ENCODE measurements around the gene FLNB. TPM values are rescaled to one million over a fixed set of nuclear protein-coding genes. Genes with fewer than 3 reads are reported as not detected.

FLNB gene
- total and polyA plus RNA-seq, 2 experiments from 2014 or later: 69.4 to 172 TPM

GRCh38 chr3:58119186-58119585, 111.0 kb downstream of the FLNB start:
- no peaks in the 10 kb centered on the region for H3K9me3 ChIP-seq (ENCODE audit: low read depth)
- DNase-seq (ENCODE audit: low spot score): no peak
- no peaks in the 10 kb centered on the region for H3K9me2 ChIP-seq (replicated peaks; ENCODE audit: insufficient read depth)
- no peaks in the 10 kb centered on the region for H4K20me1 ChIP-seq (ENCODE audit: insufficient read depth, poor library complexity, severe bottlenecking)
- TF ChIP-seq EZH2 (IDR thresholded peaks at IDR 0.05; ENCODE audit: borderline replicate concordance): no peak
- TF ChIP-seq, protein P1, sequence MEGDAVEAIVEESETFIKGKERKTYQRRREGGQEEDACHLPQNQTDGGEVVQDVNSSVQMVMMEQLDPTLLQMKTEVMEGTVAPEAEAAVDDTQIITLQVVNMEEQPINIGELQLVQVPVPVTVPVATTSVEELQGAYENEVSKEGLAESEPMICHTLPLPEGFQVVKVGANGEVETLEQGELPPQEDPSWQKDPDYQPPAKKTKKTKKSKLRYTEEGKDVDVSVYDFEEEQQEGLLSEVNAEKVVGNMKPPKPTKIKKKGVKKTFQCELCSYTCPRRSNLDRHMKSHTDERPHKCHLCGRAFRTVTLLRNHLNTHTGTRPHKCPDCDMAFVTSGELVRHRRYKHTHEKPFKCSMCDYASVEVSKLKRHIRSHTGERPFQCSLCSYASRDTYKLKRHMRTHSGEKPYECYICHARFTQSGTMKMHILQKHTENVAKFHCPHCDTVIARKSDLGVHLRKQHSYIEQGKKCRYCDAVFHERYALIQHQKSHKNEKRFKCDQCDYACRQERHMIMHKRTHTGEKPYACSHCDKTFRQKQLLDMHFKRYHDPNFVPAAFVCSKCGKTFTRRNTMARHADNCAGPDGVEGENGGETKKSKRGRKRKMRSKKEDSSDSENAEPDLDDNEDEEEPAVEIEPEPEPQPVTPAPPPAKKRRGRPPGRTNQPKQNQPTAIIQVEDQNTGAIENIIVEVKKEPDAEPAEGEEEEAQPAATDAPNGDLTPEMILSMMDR (IDR thresholded peaks at IDR 0.05; ENCODE audit: poor library complexity): no peak
- no peak for TF ChIP-seq EZH2phosphoT487 (IDR thresholded peaks at IDR 0.05; ENCODE audit: low read depth, severe bottlenecking, unreplicated experiment)
- peaks cover 7% of the 10 kb centered on the region for H3K4me1 ChIP-seq (ENCODE audit: insufficient read depth)
- H2AFZ ChIP-seq: no peak overlapping the region
- H3K4me2 ChIP-seq: no peak overlapping the region
- WGBS (ENCODE audit: low lambda C conversion rate, missing lambda C conversion rate): 98% methylated on average over 6 of the region's 6 CpGs
- H3K79me2 ChIP-seq: peaks cover 32% of the 10 kb centered on the region
- no peak overlapping the region for H3K27ac ChIP-seq
- no peak overlapping the region for H3K4me3 ChIP-seq
- H3K27me3 ChIP-seq: no peaks in the 10 kb centered on the region
- H3K36me3 ChIP-seq (replicated peaks; ENCODE audit: insufficient read depth, low read depth): peaks cover 12% of the 10 kb centered on the region

DNA sequence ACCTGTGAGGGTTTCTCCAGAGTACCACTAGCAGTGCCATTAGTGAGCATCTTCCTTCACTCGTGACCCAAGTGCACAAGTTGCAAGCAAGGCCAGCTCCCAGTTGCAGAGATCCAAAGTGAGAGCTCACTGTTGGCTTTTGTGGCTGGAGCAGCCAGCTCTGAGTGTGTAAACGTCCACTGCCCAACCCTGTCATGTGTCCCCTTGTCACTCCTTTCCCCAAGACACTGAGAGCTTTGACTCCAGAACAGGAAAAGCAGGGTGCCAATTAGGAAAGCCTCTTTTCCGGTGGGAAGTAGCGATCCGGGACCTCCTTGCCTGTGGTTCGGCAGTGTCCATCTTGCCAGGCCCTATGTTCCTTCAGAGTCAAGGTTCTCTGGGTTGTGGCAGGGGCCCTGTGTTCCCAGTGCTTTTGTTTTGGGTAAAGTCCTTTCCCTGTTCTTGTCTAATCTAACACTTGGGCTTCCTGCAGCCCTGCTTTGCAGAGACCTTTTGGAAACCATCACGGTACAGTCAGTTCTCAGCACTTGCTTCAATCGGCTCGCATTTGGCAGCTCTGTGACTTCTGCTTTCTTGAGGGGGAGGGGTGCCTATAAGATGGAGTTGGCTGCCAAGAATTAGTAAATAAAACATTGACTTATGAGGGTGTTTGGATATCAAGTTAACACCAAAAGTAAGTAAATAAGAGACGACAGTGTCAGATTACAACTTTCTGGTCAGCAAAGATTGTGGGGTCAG, 112.0 kb downstream of the FLNB start:
- DNase-seq (ENCODE audit: low spot score): no peak
- Histone ChIP-seq H3K9me2 (replicated peaks; ENCODE audit: insufficient read depth) (no peaks in the 10 kb centered on the region), H3K36me3 (replicated peaks; ENCODE audit: insufficient read depth, low read depth) (peaks cover 4% of the 10 kb centered on the region), H3K9me3 (ENCODE audit: low read depth) (no peaks in the 10 kb centered on the region), H3K27ac (no peak overlapping the region), H3K4me2 (no peak overlapping the region), H3K4me3 (no peak overlapping the region), H2AFZ (no peak overlapping the region), H3K4me1 (ENCODE audit: insufficient read depth) (peaks cover 7% of the 10 kb centered on the region), H3K27me3 (no peaks in the 10 kb centered on the region), H3K79me2 (peaks cover 24% of the 10 kb centered on the region), H4K20me1 (ENCODE audit: insufficient read depth, poor library complexity, severe bottlenecking) (no peaks in the 10 kb centered on the region)
- 78% methylated on average over 10 of the region's 10 CpGs for WGBS (ENCODE audit: low lambda C conversion rate, missing lambda C conversion rate)
- TF ChIP-seq, protein P1 (IDR thresholded peaks at IDR 0.05; ENCODE audit: poor library complexity): no peak

DNA sequence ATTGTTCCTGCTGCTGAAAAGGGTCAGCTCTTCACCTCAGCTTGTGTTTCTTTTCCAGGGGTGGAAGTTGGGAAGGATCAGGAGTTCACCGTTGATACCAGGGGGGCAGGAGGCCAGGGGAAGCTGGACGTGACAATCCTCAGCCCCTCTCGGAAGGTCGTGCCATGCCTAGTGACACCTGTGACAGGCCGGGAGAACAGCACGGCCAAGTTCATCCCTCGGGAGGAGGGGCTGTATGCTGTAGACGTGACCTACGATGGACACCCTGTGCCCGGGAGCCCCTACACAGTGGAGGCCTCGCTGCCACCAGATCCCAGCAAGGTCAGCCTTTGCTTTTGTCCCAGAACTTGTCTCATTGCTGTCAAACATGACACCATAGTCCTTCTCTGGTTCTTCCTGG, 113.0 kb downstream of the FLNB start:
- H3K27ac ChIP-seq: no peak overlapping the region
- H3K36me3 ChIP-seq (replicated peaks; ENCODE audit: insufficient read depth, low read depth): peaks cover 7% of the 10 kb centered on the region
- 98% methylated on average over 11 of the region's 11 CpGs for WGBS (ENCODE audit: low lambda C conversion rate, missing lambda C conversion rate)
- H3K4me1 ChIP-seq (ENCODE audit: insufficient read depth): peaks cover 7% of the 10 kb centered on the region
- H3K4me2 ChIP-seq: no peak overlapping the region
- no peaks in the 10 kb centered on the region for H3K9me2 ChIP-seq (replicated peaks; ENCODE audit: insufficient read depth)
- no peak for TF ChIP-seq EZH2phosphoT487 (IDR thresholded peaks at IDR 0.05; ENCODE audit: low read depth, severe bottlenecking, unreplicated experiment)
- TF ChIP-seq, protein P1 (IDR thresholded peaks at IDR 0.05; ENCODE audit: poor library complexity): no peak
- TF ChIP-seq EZH2 (IDR thresholded peaks at IDR 0.05; ENCODE audit: borderline replicate concordance): no peak
- H2AFZ ChIP-seq: no peak overlapping the region
- no peak for DNase-seq (ENCODE audit: low spot score)
- H3K4me3 ChIP-seq: no peak overlapping the region
- H3K9me3 ChIP-seq (ENCODE audit: low read depth): no peaks in the 10 kb centered on the region
- no peaks in the 10 kb centered on the region for H4K20me1 ChIP-seq (ENCODE audit: insufficient read depth, poor library complexity, severe bottlenecking)
- no peaks in the 10 kb centered on the region for H3K27me3 ChIP-seq
- peaks cover 21% of the 10 kb centered on the region for H3K79me2 ChIP-seq

Measured in hepatocyte (in vitro differentiated cells).